Transverse colon (tissue), 4 donors: ENCODE data around the gene ZNF865.

Source experiments
- EP300 ChIP-seq: sonication (generic); formaldehyde crosslinking; IDR thresholded peaks from one replicate; pipeline ENCODE4 v1.6.1; 2017; ENCODE audit warnings: antibody characterized with exemption, low read depth
- POLR2A ChIP-seq: fragments of 450-650 bp; IDR thresholded peaks from one replicate; pipeline ENCODE4 v1.6.1; 2016; ENCODE audit warnings: antibody characterized with exemption, mild to moderate bottlenecking, moderate library complexity
- POLR2AphosphoS5 ChIP-seq, 3 donors: sonication (generic); formaldehyde crosslinking; IDR thresholded peaks; one replicate each; pipeline ENCODE4 v1.6.1; 2016; ENCODE audit warnings: antibody characterized with exemption in 3 of 3
- TF ChIP-seq, protein P1 (sequence below), 5 experiments: fragments of 200-600 bp in 3 of 5; fragments of 450-650 bp in 2 of 5; sonication (generic) in 3 of 5; IDR thresholded peaks; 1 replicate in 2 of 5; 2 replicates in 3 of 5; pipeline ENCODE4 v1.5.1; 2016 to 2017; ENCODE audit warnings: antibody characterized with exemption in 5 of 5, inconsistent platforms in 3 of 5, mild to moderate bottlenecking in 2 of 5, moderate library complexity in 1 of 5

DNA sequence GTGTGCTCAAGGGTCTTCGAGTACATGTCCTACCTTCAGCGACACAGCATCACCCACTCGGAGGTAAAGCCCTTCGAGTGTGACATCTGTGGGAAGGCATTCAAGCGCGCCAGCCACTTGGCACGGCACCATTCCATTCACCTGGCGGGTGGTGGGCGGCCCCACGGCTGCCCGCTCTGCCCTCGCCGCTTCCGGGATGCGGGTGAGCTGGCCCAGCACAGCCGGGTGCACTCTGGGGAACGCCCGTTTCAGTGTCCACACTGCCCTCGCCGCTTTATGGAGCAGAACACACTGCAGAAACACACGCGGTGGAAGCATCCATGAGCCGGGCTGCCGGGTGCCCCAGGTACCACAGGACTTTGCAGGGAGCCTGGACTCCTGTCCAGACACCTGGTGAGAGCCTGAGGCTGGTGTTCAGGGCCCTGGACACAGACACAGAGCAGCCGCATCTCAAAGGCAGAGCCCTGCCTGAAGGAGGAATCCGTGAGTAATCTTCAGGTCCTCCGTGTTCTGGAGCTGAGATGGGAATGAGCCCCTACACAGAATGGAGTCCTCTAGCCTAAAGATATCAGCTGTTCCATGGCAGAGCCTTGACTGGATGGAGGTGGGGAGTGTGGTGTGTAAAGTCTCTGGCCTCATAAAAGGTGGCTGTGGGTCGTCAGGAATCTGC lies 39.5 kb downstream of the ZNF865 start:
- TF ChIP-seq POLR2AphosphoS5 (IDR thresholded peaks at IDR 0.05) (no peak), EP300 (no peak), POLR2A (no peak)
- TF ChIP-seq, protein P1, sequence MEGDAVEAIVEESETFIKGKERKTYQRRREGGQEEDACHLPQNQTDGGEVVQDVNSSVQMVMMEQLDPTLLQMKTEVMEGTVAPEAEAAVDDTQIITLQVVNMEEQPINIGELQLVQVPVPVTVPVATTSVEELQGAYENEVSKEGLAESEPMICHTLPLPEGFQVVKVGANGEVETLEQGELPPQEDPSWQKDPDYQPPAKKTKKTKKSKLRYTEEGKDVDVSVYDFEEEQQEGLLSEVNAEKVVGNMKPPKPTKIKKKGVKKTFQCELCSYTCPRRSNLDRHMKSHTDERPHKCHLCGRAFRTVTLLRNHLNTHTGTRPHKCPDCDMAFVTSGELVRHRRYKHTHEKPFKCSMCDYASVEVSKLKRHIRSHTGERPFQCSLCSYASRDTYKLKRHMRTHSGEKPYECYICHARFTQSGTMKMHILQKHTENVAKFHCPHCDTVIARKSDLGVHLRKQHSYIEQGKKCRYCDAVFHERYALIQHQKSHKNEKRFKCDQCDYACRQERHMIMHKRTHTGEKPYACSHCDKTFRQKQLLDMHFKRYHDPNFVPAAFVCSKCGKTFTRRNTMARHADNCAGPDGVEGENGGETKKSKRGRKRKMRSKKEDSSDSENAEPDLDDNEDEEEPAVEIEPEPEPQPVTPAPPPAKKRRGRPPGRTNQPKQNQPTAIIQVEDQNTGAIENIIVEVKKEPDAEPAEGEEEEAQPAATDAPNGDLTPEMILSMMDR (IDR thresholded peaks at IDR 0.05): no peak
